GM19238 (cell line): ENCODE results near the gene OSBP2.

ENCODE experiments used
- DNase-seq: peaks from one replicate; pipeline ENCODE4 v3.0.0; 2011; ENCODE audit warnings: low spot score; ENCODE audit not compliant: insufficient read length

OSBP2 gene

DNA sequence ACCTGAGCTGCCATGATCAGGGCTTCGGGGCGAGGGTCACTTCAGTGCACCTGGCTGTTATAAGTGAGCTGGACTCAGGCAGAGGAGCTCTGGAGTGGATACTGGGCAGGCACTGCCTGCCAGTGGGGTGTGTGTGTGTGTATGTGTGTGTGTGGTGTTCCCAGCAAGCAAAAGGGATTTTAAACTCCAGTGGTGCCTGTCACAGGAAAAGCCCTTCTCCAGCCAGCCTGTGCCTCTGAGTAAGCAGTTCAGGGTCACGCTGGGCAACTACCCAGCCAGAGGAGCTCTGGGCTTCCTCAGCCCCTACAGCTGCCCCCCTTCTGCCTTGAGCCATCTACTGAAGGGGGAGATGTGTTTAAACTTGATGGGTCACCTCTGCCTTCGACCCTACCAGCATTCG, 109.0 kb downstream of the OSBP2 start:
- no peak for DNase-seq

GRCh38 chr22:30804626-30805025, 110.0 kb downstream of the OSBP2 start:
- no peak for DNase-seq

DNA sequence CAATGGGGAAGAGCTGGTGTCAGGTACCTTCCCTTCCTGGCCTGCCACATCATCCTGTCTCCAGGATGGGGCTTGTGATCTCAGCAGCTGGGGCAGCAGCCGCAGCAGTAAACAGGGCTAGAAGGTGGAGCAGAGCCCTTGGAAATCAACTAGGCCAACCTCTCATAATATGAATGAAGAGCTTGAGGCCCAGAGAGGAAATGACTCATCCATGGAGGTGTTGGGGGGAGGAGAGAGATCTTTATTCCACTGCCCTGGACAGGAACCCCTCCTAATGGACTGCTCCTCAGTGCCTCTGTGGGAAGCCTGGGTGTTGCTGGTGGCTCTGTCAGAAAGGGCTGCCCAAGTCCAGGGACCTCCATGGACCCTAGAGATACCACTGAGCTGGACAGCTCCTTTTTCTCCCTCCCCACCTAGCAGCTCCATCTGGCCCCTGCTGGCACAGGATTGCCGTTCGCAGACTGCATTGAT, 111.8 kb downstream of the OSBP2 start:
- DNase-seq, result no peak

GRCh38 chr22:30809086-30809485, 114.4 kb downstream of the OSBP2 start:
- DNase-seq, result no peak

DNA sequence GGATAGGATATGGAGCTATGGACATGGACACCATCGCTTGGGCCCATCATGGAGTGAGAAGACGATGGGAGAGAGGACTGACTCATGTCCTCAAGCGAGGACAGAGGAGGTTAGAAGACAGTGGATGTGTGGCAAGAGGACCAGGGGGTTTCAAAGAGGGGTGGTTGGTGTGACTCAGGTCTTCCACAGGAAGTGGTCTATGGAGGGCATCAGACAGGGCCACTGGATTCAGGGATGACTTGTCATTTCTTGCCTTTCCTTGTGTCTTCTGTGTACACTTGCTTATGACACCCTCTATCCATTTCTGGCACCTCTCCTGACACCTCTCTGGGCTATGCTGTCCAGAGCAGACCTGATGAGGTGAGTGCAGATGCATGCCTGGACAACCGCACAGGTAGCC, 115.4 kb downstream of the OSBP2 start:
- DNase-seq, result no peak

GRCh38 chr22:30813936-30814335, 119.3 kb downstream of the OSBP2 start:
- DNase-seq, result no peak

DNA sequence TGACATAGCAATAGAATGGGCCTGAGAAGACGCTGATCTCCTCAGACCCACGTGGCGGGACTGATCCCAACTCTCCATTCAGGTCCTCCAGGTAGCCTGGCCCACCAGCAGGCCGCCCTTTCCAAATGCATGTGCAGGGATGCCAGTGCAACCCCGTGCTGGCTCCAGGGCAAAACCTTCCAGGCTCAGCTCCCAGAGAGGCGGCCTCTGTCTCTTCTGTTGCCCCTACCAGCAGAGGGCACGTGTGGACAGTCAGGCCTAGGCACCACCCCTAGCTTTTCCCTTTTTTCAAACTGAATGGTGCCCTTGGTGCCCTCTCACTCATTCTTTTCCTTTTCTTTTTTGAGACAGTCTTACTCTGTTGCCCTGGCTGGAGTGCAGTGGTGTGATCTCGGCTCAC, 121.7 kb downstream of the OSBP2 start:
- DNase-seq, result no peak

DNA sequence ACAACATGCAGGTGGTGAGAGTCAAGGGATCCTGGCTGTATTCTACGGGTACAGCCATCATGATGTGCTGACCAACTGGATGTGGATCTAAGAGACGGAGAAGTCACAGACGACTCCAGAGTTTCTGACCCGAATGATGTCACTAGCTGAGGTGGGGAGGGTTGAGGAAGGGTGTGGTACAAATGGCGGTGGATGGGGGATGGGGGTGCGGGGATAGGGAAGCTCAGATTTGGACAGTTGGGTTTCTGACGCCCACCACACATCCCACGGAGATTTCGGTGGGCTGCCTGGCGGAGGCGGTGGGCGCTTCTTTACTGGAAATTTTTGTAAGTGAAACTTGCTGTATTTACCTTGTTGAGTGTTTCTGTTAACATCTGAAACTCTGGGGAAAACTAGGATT, 126.7 kb downstream of the OSBP2 start:
- no peak for DNase-seq

- DNase-seq, result no peak
Measured at GRCh38 chr22:30821863-30822215, 127.2 kb downstream of the OSBP2 start.

GRCh38 chr22:30822216-30823014, 127.7 kb downstream of the OSBP2 start:
- no peak for DNase-seq

- no peak for DNase-seq
Measured at GRCh38 chr22:30823015-30823370, 128.3 kb downstream of the OSBP2 start.

GRCh38 chr22:30824096-30824495, 129.4 kb downstream of the OSBP2 start:
- DNase-seq, result no peak

DNA sequence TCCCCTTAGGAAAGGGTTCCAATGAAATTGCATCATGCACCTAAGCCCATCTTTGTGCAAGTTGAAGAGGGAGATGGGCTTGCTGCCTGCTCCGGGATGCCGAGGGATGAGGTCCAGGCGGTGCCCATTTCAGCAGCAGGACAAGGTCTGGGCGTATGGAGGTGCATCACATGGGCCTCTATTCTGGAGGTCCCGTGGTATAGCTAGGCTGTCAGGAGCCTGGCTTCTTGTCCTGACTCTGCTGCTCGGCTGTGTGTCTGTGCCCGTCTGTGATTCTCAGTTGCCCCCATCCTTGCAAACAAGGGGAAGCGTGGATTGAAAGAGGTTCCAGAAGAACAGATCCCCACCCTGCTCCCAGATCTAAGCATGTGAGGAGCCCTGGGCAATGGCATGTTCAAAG, 130.0 kb downstream of the OSBP2 start:
- no peak for DNase-seq

DNA sequence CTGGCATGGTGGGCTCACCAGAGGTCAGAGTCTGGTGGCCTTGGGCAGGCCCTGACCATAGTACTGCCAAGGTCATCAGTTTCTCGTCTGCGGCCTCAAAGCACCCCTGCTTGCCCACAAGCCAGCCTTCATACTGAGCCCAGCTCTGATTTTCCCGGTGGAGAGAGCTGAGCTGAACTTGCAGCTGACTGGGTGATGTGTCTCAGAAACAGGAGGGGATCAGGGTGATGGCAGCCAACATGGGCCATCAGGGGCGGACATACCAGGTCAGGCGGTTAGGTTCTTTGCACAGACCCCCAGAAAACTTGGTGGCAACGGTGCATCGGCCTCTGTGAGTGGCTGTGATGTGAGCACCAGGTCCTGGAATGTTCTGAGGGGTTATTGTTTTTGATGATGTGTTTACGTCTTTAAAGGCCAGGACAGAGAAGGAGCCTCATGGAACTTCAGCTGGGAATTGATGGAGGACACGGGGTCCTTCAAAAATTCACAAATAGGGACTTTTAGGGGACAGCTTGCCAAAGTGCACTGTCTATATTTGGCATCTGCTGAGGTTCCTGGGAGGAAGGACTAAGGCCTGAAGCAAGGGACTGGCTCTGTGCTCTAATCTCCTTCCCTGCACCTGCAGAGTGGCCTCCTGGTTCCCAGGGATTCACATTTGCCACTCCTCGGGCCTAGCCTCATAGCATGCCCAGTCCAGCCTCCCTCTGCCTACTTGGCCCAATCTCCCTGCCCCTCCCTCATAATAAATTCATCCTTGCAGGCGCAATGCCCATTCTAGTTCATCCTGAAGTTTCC, 131.2 kb downstream of the OSBP2 start:
- no peak for DNase-seq

DNA sequence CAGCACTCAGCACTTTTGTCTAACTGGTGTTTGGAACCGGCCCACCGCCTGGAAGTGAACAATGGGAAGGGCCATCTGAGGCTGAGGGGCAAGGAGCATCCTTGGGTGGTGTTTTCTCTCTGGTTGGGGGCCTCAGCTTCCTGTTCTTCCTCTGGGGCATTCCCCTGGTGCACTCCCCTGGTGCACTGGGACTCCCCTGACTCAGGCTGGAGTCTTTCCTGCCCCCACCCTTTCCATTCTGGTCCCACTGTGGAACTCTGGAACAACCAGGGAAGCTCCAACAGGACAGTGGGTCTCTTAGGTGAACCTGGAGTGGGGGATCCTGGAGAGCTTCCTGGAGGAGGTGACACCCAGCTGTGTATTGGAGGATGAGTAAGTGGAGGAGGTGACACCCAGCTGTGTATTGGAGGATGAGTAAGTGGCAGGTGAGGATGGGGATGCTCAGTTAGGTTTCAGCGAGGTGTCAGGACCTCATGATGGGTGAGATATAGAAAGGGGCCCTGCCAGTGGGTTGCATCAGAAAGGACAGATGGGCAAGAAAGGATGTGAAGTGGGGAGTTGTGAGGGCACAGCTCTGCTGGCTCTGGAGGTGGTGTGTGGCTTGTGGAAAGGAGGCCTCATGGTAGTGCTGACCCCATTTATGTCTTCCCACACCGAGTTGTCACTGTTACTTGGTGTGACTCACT, 132.1 kb downstream of the OSBP2 start:
- DNase-seq, result no peak

DNA sequence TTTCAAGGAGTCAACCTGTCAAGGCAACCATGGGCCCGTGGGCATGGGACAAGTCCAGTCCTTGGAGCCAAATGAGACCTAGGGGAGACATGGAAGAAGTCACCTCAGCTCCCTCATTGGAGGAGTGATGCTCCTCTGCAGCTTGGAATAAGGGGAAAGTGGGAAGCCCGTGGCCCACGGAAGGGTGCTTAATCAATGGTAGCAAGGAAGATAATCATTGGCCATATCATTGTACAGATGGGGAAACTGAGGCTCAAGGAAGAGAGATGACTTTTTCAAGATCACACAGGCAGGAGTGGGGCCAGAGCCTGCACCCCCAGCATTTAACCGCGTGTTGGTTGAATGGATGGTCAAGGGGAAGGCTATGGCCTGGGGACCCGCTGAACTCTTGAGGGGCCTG, 133.0 kb downstream of the OSBP2 start:
- no peak for DNase-seq

- DNase-seq, result no peak
Measured at GRCh38 chr22:30828187-30829155, 133.8 kb downstream of the OSBP2 start.

- no peak for DNase-seq
Measured at GRCh38 chr22:30829901-30830550, 135.4 kb downstream of the OSBP2 start.

GRCh38 chr22:30830907-30831306, 136.2 kb downstream of the OSBP2 start:
- no peak for DNase-seq

- DNase-seq, result no peak
Measured at GRCh38 chr22:30832407-30832987, 137.8 kb downstream of the OSBP2 start.
